GM18868 (cell line): ENCODE data around the gene PIP5KL1.

Experiments used
- ATAC-seq: cut with Tn5 transposase; IDR thresholded peaks from one replicate; pipeline ENCODE4 v1.9.1; 2021; ENCODE audit warnings: mild to moderate bottlenecking, moderate library complexity; ENCODE audit not compliant: unreplicated experiment

PIP5KL1 gene

DNA sequence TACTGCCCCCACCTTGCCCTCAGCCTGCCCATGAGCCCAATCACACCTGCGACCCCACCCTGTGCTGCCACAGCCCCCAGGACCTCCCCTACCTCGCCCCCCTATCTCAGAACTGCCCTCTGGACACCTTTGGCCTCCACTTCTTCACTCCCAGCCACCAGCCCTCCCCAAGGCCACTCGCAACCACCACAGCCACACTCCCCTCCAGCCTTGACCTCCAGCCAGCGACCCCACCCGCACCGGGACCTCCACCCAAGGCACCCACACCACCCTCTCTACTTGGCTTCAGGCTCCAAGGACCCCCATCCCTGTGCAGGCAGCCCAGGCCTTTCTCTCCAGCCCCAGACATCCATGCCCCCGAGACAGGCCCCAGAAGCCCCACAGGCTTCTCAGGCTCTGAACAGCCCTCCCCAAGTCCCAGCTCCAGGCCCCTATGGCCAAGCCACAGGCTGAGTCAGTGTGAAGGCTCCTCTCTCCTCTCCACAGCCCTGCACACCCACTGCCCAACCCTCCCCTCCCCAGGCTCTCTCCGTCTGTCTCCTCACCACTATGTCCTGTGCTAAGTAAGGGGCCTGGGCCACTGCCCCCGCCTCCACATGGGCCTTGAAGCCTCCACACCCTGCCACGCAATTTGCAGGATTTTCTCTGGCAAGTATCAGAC is 55.1 kb downstream of the PIP5KL1 start:
- ATAC-seq = no peak

DNA sequence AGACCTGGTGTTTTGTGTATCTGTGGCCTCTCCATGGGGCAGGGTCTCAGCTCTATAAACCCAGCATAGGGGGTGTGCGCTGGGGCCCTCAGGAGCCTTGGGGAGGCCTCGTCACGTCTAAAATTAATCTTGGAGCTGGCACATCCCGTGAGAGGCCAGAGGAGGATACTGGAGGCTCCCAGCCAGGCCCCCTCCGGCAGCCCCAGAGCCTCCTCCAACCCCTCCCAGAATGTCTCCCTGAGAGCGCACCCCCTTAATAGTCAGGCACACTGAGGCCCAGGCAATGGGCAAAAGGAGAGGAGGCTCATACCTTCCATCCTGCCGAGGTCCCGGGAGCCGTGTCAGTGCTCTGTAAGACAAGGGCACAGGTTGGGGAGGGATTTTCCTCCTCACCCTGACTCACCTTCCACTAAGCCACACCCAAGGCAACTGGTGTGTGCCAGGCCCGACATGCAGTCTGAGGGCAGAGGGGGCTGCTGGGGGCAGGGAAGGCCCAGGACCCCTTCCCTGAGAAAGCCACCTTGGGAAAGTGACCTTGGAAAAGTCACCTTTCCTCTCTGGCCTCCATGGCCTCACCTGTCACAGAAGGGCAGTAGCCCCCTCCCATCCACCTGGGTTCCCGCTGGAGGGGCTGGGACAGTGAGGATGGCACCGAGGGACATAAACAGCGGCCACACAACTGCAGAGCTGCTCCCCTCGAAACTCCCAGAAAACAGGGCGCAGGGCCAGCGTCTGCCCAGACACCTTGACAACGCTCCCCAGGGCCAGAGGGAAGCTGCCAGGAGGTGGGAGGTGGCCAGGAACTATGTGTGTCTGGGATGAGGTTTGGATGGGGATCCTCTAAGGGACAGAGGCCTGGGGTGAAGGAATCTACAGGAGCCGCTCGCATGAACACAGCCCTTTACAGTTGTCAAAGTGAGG is 56.0 kb downstream of the PIP5KL1 start:
- ATAC-seq = no peak

GRCh38 chr9:127873886-127874285 is 56.7 kb downstream of the PIP5KL1 start:
- no peak for ATAC-seq

GRCh38 chr9:127873223-127873691 is 57.3 kb downstream of the PIP5KL1 start:
- ATAC-seq = no peak

DNA sequence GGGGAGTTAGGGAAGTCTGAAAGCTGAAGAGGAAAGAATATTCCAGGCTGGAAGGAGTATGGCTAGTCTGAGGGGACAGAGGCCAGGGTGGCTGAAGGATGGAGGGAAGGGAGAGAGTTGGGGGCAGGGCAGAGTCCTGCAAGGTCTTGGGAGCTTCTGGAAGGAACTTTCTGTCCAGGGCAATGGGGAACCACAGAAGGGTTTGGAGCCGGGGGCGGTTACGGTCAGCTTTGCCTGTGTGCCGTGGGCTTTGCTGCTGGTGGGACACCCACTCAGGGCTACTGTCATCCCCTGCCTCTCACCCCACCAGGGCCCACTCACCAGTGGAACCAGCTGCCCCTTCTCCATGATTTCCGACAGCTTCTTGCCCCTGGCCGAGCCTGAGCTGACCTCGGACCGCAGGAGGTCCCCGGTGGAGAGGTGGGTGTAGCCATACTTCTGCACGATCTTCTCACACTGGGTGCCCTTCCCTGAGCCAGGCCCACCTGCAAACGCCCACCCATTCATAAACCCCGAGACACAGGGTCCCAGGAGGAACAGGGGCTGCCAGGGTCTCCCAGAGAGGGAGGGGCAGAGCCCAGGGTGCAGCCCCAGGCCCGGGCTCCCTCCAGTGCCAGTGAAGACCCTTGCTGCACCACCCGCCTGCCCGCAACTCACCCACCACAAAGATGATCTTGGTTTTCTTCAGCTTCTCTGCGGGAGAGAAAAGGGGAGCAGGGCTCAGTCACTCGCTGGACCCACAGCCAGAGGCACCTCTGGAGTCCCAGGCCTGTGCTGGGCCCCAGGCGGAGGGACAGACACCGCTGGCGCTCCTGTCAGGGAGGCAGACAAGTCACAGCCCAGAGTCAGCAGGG is 58.0 kb downstream of the PIP5KL1 start:
- no peak for ATAC-seq

GRCh38 chr9:127871531-127871930 is 59.0 kb downstream of the PIP5KL1 start:
- ATAC-seq = no peak

- no peak for ATAC-seq
Measured at GRCh38 chr9:127870887-127871286, 59.7 kb downstream of the PIP5KL1 start.
